ENCODE results near the gene OTOR. TPM values are rescaled to one million over a fixed set of nuclear protein-coding genes. Genes with fewer than 3 reads are reported as not detected.

Gene OTOR
- total RNA-seq, 1 donor from 2014 or later: not detected

GRCh38 chr20:16785226-16785625 is 37.1 kb downstream of the OTOR start:
- TF ChIP-seq EZH2 (IDR thresholded peaks at IDR 0.05) (no peak), CTCF (IDR thresholded peaks at IDR 0.05) (no peak), EZH2phosphoT487 (IDR thresholded peaks at IDR 0.05) (no peak)
- no peak overlapping the region for H3K9ac ChIP-seq
- H2AFZ ChIP-seq (replicated peaks): no peak overlapping the region
- Mint-ChIP-seq H3K36me3 (no peaks in the 10 kb centered on the region), H3K9me3 (peaks cover 14% of the 10 kb centered on the region), H3K4me3 (no peak overlapping the region), H3K27ac (no peak overlapping the region), H3K4me1 (no peaks in the 10 kb centered on the region), H3K27me3 (ENCODE audit: insufficient read depth, low read depth) (peaks cover 5% of the 10 kb centered on the region)
- H4K20me1 ChIP-seq (ENCODE audit: low read depth): no peaks in the 10 kb centered on the region
- H3K4me3 ChIP-seq: no peak overlapping the region
- no peak overlapping the region for H3K27ac ChIP-seq
- H3K4me2 ChIP-seq: no peak overlapping the region
- peaks cover 11% of the 10 kb centered on the region for H3K4me1 ChIP-seq
- no peaks in the 10 kb centered on the region for H3K27me3 ChIP-seq
- H3K36me3 ChIP-seq: no peaks in the 10 kb centered on the region
- no peaks in the 10 kb centered on the region for H3K79me2 ChIP-seq (ENCODE audit: low read depth)
- no peak for DNase-seq (ENCODE audit: low spot score)
- H3F3A ChIP-seq (ENCODE audit: low read depth): no peaks in the 10 kb centered on the region
- no peaks in the 10 kb centered on the region for H3K9me3 ChIP-seq (ENCODE audit: low read depth)

Other genes with a start within 250 kb of the OTOR start
- 10.6 and 15.5 TPM in 2 replicates for gene KIF16B, start 174.9 kb upstream of the OTOR start, total RNA-seq (ENCODE audit: low replicate concordance)
- 83.1 and 104 TPM in 2 replicates for gene SNRPB2, start 18.3 kb upstream of the OTOR start, total RNA-seq (ENCODE audit: low replicate concordance)

All from neural progenitor cell (in vitro differentiated cells).